Epithelial cell of proximal tubule (primary cell): ENCODE measurements around the gene HS6ST3. TPM values are rescaled to one million over a fixed set of nuclear protein-coding genes. Genes with fewer than 3 reads are reported as not detected.
A peak's percentile ranks its signal among the peaks of the same experiment; 100 is the strongest.

Source experiments
- DNase-seq: peaks from one replicate; pipeline ENCODE4 v3.0.0-alpha.2; 2011; ENCODE audit warnings: low read depth
- H3K4me3 ChIP-seq: 2 replicates; pipeline ENCODE4 v1.5.1; 2011; ENCODE audit warnings: low read depth, mild to moderate bottlenecking, low read length
- CTCF ChIP-seq: conservative IDR thresholded peaks from 2 replicates; pipeline ENCODE4 v1.5.1; 2012; ENCODE audit warnings: low read depth, mild to moderate bottlenecking, low read length
- total RNA-seq: library from RNA; depleted of rRNA; stranded (reverse); fragments of >200 nt; gene quantifications from 2 replicates; pipeline ENCODE4 v1.2.3, GENCODE V29; 2015

Gene HS6ST3
- total RNA-seq, 1 donor from 2014 or later, result 0.29 TPM

DNA sequence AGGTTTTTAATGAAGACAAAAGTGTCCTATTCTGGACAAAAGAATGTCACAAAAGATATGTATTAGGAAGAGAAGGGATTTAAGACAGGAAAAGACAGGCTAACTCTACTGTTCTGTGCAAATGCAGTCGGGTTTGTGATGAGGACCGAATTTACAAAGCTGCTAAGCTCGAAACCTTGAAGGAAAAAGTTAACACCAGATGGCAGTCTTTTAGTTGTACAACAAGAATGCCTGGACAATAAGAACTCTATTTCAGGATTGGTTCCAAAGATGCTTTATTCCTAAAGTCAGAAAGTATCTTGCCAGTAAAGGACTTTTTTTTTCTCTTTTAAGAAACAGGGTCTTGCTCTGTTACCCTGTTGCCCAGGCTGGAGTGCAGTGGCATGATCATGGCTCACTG lies 51.1 kb downstream of the HS6ST3 start:
- peak; percentile 3 for DNase-seq
- H3K4me3 ChIP-seq, result no peak overlapping the region
- TF ChIP-seq CTCF, result peak; percentile 50

GRCh38 chr13:96159725-96160124 lies 69.8 kb downstream of the HS6ST3 start:
- no peak for DNase-seq
- TF ChIP-seq CTCF, result no peak
- no peak overlapping the region for H3K4me3 ChIP-seq

DNA sequence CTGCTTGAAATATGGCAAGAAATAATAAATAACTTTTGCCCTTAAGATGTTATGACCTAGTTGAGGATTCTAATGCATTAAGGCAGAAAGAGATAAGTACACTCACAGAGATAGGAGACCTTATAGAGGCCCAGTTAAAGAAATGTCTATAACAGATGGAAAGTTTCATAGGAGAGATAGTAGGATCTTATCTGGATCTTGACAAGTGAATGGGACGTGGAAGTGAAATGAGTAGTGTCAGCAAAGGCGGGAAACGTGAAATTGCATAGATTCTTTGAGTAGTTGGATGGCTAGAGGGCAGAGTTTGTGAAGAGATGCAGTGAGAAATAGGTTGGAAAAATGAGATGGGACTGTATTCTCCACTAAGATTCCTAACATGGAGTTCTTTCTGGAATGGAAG lies 71.2 kb downstream of the HS6ST3 start:
- no peak for DNase-seq
- no peak overlapping the region for H3K4me3 ChIP-seq
- no peak for TF ChIP-seq CTCF

DNA sequence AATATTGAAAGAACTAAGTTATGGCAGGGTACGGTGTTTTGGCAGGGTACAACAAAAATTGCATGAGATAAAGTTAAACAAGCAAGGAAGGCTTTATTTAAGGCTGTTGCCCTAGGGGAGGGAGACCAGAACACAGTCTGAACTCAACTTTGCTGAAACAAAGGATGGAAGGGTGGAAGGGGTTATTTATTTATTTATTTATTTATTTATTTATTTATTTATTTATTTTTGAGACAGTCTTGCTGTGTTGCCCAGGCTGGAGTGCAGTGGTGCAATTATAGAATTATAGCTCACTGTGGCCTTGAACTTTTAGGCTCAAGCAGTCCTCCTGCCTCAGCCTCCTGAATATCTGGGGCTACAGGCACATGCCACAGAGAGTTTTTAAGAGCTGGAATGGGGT lies 75.9 kb downstream of the HS6ST3 start:
- H3K4me3 ChIP-seq, result no peak overlapping the region
- no peak for TF ChIP-seq CTCF
- no peak for DNase-seq

GRCh38 chr13:96172066-96172465 lies 82.2 kb downstream of the HS6ST3 start:
- DNase-seq, result no peak
- H3K4me3 ChIP-seq, result no peak overlapping the region
- no peak for TF ChIP-seq CTCF

DNA sequence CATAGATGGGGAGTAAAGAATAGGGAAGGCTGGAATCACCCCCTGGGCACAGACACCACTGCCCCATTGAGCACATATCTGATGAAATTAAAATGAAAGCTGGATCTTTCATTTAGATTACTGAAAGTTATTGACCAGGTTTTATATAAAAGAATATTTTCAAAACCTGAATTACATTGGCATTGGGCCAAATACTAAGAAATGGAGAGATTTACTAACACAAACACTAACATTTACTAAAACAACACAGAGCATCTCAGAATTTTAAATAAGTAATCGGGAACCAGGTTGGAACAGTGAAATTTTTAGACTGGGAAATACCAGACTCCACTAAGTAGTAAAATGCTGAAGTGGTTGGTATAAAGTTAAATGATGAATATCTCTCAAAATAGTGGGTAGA lies 88.9 kb downstream of the HS6ST3 start:
- no peak overlapping the region for H3K4me3 ChIP-seq
- no peak for DNase-seq
- TF ChIP-seq CTCF, result no peak

DNA sequence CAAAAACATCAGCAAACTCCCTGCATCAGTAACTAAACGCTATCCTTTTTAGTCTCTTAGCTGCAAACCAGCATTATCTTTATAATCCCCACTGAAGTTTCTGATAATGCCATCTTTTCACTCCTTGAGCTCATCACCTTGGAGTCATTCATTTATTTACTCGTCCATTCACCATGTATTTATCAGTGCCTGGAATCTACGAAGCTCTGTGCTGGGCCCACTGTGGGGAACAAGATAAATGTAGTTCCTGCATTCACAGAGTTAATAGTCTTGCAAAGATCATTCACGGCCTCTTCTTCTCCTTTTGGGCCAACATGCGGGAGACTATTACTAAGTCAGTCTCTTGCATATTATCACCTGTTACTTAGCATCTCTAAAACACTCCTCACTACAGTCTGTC lies 89.4 kb downstream of the HS6ST3 start:
- no peak for TF ChIP-seq CTCF

More for the DNA sequence above, 89.4 kb downstream of the HS6ST3 start:
- H3K4me3 ChIP-seq, result no peak overlapping the region
- DNase-seq, result no peak
